Small intestine (tissue), 7 donors: ENCODE data around the gene PCSK5. TPM values are rescaled to one million over a fixed set of nuclear protein-coding genes. Genes with fewer than 3 reads are reported as not detected.
A peak's percentile ranks its signal among the peaks of the same experiment; 100 is the strongest.

Experiments
- DNase-seq, 2 donors: peaks; one replicate each; pipeline versions ENCODE4 v3.0.0 to v3.0.0-alpha.2; 2013
- FAIRE-seq: peaks from 2 replicates; lab custom pipeline; 2012; peaks lifted over from hg19 to GRCh38; lab: Jason Lieb, UNC
- H3K27ac ChIP-seq, 3 donors: one replicate each; pipeline ENCODE4 v1.5.1; 2013; ENCODE audit warnings: low read length in 2 of 3, mild to moderate bottlenecking in 2 of 3, control low read depth in 1 of 3, inconsistent platforms in 1 of 3, low read depth in 1 of 3, moderate library complexity in 1 of 3
- H3K27me3 ChIP-seq, 3 donors: one replicate each; pipeline ENCODE4 v1.6.1; 2013; ENCODE audit warnings: low read length in 3 of 3, inconsistent platforms in 1 of 3; ENCODE audit not compliant: control insufficient read depth in 3 of 3, insufficient read depth in 3 of 3
- H3K36me3 ChIP-seq, 3 donors: one replicate each; pipeline ENCODE4 v1.6.1; 2013; ENCODE audit warnings: low read length in 3 of 3, inconsistent platforms in 1 of 3, low read depth in 1 of 3, mild to moderate bottlenecking in 1 of 3, moderate library complexity in 1 of 3; ENCODE audit not compliant: control insufficient read depth in 3 of 3, insufficient read depth in 2 of 3
- H3K4me1 ChIP-seq, 3 donors: one replicate each; pipeline ENCODE4 v1.6.1; 2013; ENCODE audit warnings: low read length in 2 of 3, inconsistent platforms in 1 of 3, low read depth in 1 of 3, mild to moderate bottlenecking in 1 of 3, moderate library complexity in 1 of 3; ENCODE audit not compliant: control insufficient read depth in 3 of 3, insufficient read depth in 2 of 3
- H3K4me3 ChIP-seq, 3 donors: one replicate each; pipeline ENCODE4 v1.5.1; 2013; ENCODE audit warnings: low read length in 3 of 3, control low read depth in 1 of 3, inconsistent platforms in 1 of 3, low read depth in 1 of 3, mild to moderate bottlenecking in 1 of 3, moderate library complexity in 1 of 3
- H3K9me3 ChIP-seq, 2 donors: one replicate each; pipeline ENCODE4 v1.6.1; 2013; ENCODE audit warnings: low read depth in 1 of 2, low read length in 1 of 2; ENCODE audit not compliant: control insufficient read depth in 2 of 2, insufficient read depth in 1 of 2
- whole genome bisulfite sequencing, 3 donors: extraction: QIAGEN DNeasy Blood & Tissue Kit; methylation state at CpG; one replicate each; pipeline ENCODE4 v1.1.7; 2013; 5-methylcytosine and 5-hydroxymethylcytosine counted together
- polyA plus RNA-seq, 4 donors: library from polyadenylated mRNA; stranded (reverse) in 3 of 4; unstranded in 1 of 4; fragments of 200-250 nt in 3 of 4; fragments of 120-200 nt in 1 of 4; gene quantifications; one replicate each; pipeline versions ENCODE4 v1.2.1 to v1.2.3, GENCODE V29; 2013
- donor health status: healthy with polysubstance abuse.
- donor health status: control.
- donor health status: control.
- donor health status: Bipolar disorder and iron deficiency.
- donor health status: healthy.

The PCSK5 gene
- polyA plus RNA-seq, 4 donors, result 10.3 to 92.3 (median 16.6) TPM

DNA sequence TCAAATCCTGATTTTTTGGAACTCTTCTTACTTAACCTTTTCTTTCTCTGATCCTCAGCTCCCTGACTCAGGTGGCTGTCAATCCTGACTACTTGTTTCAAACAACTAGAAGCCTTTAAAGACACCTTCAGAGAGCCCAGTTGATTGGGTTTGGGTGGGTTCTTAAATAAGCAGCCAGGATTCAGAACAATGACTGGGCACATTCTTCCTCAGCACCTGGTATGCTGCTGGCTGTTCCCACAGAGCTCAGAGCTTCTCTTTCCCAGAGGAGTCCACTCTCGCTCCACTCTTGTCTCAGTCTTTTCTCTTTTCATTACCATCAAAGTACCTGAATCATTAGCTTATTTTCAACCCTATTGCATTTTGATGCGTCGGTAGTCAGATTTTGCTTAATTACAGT lies 22.5 kb downstream of the PCSK5 start:
- FAIRE-seq (no peak), DNase-seq (no peak)
- H3K27me3 ChIP-seq, result no peaks in the 10 kb centered on the region
- H3K27ac ChIP-seq, result peak overlapping the region; percentile 21 to 77 (median 28)
- no peaks in the 10 kb centered on the region for H3K9me3 ChIP-seq
- peaks cover 0 to 6% (median 2%) of the 10 kb centered on the region in 3 donors for H3K36me3 ChIP-seq
- no peak overlapping the region for H3K4me3 ChIP-seq
- peaks cover 4 to 76% (median 13%) of the 10 kb centered on the region in 3 donors for H3K4me1 ChIP-seq
- WGBS, 3 donors, result 76 to 95% (median 77%) methylated on average over 3 of the region's 3 CpGs

DNA sequence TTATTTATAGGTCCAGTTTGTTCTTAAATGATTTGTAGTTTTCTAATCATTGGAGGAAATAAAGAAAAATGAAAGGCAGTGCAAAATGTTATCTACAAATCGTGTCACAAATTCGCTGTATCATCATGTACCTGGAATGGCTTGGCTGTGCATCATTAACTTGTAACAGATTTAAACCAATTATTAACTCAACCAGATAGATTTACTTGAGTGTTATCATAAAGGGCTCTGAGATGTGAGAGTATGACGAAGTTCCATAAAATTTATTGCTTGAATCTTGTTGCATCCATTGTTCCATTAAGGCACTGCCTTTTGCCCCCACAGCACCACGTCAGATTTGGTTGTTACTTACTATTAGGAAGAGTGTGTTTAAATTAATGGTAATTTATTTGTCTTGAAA lies 23.5 kb downstream of the PCSK5 start:
- DNase-seq, result peak; percentile 77 to 90
- no peaks in the 10 kb centered on the region for H3K27me3 ChIP-seq
- no peaks in the 10 kb centered on the region for H3K9me3 ChIP-seq
- peak; percentile 97 for FAIRE-seq
- peaks cover 4 to 72% (median 13%) of the 10 kb centered on the region in 3 donors for H3K4me1 ChIP-seq
- peak overlapping the region in 1 of 3 donors; percentile 77 for H3K27ac ChIP-seq
- WGBS, 3 donors, result 15 to 64% (median 35%) methylated on average over 4 of the region's 4 CpGs
- peaks cover 0 to 6% (median 2%) of the 10 kb centered on the region in 3 donors for H3K36me3 ChIP-seq
- H3K4me3 ChIP-seq, result no peak overlapping the region

DNA sequence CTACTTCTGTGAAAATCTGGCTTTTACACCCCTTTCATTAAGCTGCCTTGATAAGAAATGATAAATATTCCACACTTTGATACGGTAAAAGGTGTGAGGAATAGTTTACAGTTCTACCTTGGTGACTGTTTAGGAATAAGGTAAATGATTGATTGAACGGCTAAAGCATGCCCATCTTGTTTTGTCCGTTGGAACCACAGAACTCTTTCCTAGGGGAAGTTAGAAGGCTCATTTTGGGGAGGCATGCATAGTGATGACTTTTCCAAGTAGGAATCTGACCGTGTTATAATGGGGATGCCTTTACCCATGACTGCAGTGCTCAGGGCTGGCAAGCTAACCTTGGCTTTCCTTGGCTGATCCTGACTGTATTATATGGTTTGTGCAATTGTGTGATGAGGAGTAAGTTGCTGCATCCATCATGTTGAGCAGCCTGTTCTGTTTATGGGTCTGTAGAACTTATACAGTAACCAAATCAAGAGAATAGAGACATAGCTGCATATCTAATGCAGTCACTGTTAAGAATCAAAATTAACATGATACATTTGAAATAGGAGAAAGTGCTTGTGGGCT lies 24.5 kb downstream of the PCSK5 start:
- peak overlapping the region; percentile 15 to 77 (median 62) for H3K27ac ChIP-seq

GRCh38 chr9:75918154-75918553 lies 27.7 kb downstream of the PCSK5 start:
- peaks cover 0 to 3% (median 2%) of the 10 kb centered on the region in 3 donors for H3K36me3 ChIP-seq
- no peak overlapping the region for H3K4me3 ChIP-seq
- DNase-seq (peak in 1 of 2 donors; percentile 88), FAIRE-seq (no peak)
- no peak overlapping the region for H3K27ac ChIP-seq
- 37 to 63% (median 55%) methylated on average over 3 of the region's 3 CpGs for WGBS, 3 donors
- no peaks in the 10 kb centered on the region for H3K27me3 ChIP-seq
- H3K4me1 ChIP-seq, result peaks cover 0 to 56% (median 13%) of the 10 kb centered on the region in 3 donors
- H3K9me3 ChIP-seq, result no peaks in the 10 kb centered on the region

More for the DNA sequence above, 24.5 kb downstream of the PCSK5 start:
- no peak overlapping the region for H3K4me3 ChIP-seq
- H3K36me3 ChIP-seq, result peaks cover 0 to 9% (median 2%) of the 10 kb centered on the region in 3 donors
- no peaks in the 10 kb centered on the region for H3K9me3 ChIP-seq
- peaks cover 4 to 63% (median 13%) of the 10 kb centered on the region in 3 donors for H3K4me1 ChIP-seq
- DNase-seq (peak in 1 of 2 donors; percentile 51), FAIRE-seq (no peak)
- no peaks in the 10 kb centered on the region for H3K27me3 ChIP-seq
- WGBS, 3 donors, result 10 to 58% (median 37%) methylated on average over 4 of the region's 4 CpGs

- H3K27me3 ChIP-seq, result no peaks in the 10 kb centered on the region
- H3K4me3 ChIP-seq, result no peak overlapping the region
- WGBS, 3 donors, result 48 to 74% (median 72%) methylated on average over 3 of the region's 3 CpGs
- no peaks in the 10 kb centered on the region for H3K9me3 ChIP-seq
- H3K27ac ChIP-seq, result no peak overlapping the region
- no peak for FAIRE-seq
- peaks cover 0 to 3% (median 2%) of the 10 kb centered on the region in 3 donors for H3K36me3 ChIP-seq
- peaks cover 0 to 54% (median 15%) of the 10 kb centered on the region in 3 donors for H3K4me1 ChIP-seq
- DNase-seq, result no peak
Measured at GRCh38 chr9:75918909-75919308, 28.4 kb downstream of the PCSK5 start.

DNA sequence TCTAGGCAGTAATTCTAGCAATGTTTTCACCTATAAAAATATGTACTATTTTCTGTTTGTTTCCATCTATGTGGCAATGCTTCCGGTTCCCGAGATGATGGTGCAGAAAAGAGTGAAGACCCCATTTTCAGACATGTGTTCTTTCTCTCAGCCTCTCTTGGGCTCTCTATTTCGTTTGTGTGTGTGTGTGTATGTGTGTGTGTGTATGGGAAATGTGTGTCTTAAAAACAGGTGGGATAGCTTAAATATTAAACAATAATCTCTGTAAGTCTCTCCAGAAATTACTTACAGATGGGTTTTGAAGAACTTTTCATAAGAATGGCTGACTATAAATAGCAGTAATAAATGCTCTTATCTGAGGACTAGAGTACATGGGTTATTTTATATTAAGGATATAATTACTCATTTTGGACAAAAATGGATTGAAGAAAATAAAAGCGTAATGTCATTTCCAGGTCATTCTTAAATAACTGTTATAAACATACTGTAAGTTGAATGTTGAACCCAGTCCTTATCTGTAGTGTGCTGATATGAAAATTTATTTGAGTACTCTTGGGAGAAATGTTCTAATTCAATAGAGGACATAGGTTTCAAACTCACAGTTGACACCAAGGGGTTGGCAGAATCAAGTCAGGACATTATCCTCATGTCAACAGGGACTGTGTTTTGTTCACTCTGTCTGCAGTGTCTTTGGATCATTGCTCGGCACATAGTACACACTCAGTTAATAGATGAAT lies 31.1 kb downstream of the PCSK5 start:
- FAIRE-seq, result no peak

GRCh38 chr9:75926385-75926784 lies 35.9 kb downstream of the PCSK5 start:
- WGBS, 3 donors, result 40 to 53% (median 44%) methylated on average over 2 of the region's 2 CpGs
- DNase-seq, result no peak
- Histone ChIP-seq H3K4me1 (peaks cover 10 to 39% (median 10%) of the 10 kb centered on the region in 3 donors), H3K27me3 (no peaks in the 10 kb centered on the region), H3K27ac (no peak overlapping the region), H3K36me3 (peaks cover 0 to 8% (median 2%) of the 10 kb centered on the region in 3 donors), H3K4me3 (no peak overlapping the region), H3K9me3 (no peaks in the 10 kb centered on the region)
- no peak for FAIRE-seq

More for the DNA sequence above, 31.1 kb downstream of the PCSK5 start:
- peak; percentile 52 to 62 for DNase-seq
- H3K36me3 ChIP-seq, result peaks cover 0 to 3% (median 2%) of the 10 kb centered on the region in 3 donors
- peaks cover 3 to 41% (median 9%) of the 10 kb centered on the region in 3 donors for H3K4me1 ChIP-seq
- WGBS, 3 donors, result 17 to 57% (median 33%) methylated on average over 5 of the region's 5 CpGs
- peak overlapping the region in 1 of 3 donors; percentile 62 for H3K27ac ChIP-seq
- no peak overlapping the region for H3K4me3 ChIP-seq
- no peaks in the 10 kb centered on the region for H3K9me3 ChIP-seq
- H3K27me3 ChIP-seq, result no peaks in the 10 kb centered on the region

GRCh38 chr9:75927356-75927755 lies 36.9 kb downstream of the PCSK5 start:
- Histone ChIP-seq H3K27ac (no peak overlapping the region), H3K36me3 (peaks cover 1 to 8% (median 2%) of the 10 kb centered on the region in 3 donors), H3K4me3 (no peak overlapping the region), H3K9me3 (no peaks in the 10 kb centered on the region), H3K27me3 (no peaks in the 10 kb centered on the region), H3K4me1 (peaks cover 10 to 42% (median 10%) of the 10 kb centered on the region in 3 donors)
- DNase-seq (no peak), FAIRE-seq (no peak)
- 47 to 61% (median 59%) methylated on average over 2 of the region's 2 CpGs for WGBS, 3 donors
